Dermis microvascular lymphatic vessel endothelial cell (primary cell): ENCODE results near the gene KIAA0753. TPM values are rescaled to one million over a fixed set of nuclear protein-coding genes. Genes with fewer than 3 reads are reported as not detected.

Experiments used
- DNase-seq, 2 donors: peaks; one replicate each; pipeline versions ENCODE4 v3.0.0 to v3.0.0-alpha.2; 2010; ENCODE audit warnings: low read depth in 2 of 2
- total RNA-seq: library from RNA; depleted of rRNA; stranded (reverse); fragments of >200 nt; gene quantifications from 2 replicates; pipeline ENCODE4 v1.2.1, GENCODE V29; 2014

Gene KIAA0753
- 7.2 and 8.2 TPM in 2 replicates for total RNA-seq

GRCh38 chr17:6640536-6641246 lies at the start of gene KIAA0753, which contains the start of gene TXNDC17:
TSS of gene KIAA0753 (minus strand) at chr17:6640711. CDS start at chr17:6635103, 5,608 bp downstream.
TSS of gene TXNDC17 (plus strand) at chr17:6641060. CDS start at chr17:6641083, 23 bp downstream.
- DNase-seq: peak; percentile 83 to 91

GRCh38 chr17:6688944-6689343 lies 48.4 kb upstream of the KIAA0753 start:
- no peak for DNase-seq

- no peak for DNase-seq
Measured at GRCh38 chr17:6686026-6686425, 45.5 kb upstream of the KIAA0753 start.

- no peak for DNase-seq
Measured at GRCh38 chr17:6684881-6685767, 44.6 kb upstream of the KIAA0753 start.

- no peak for DNase-seq
Measured at GRCh38 chr17:6684460-6684783, 43.9 kb upstream of the KIAA0753 start.

GRCh38 chr17:6683730-6684459 lies 43.4 kb upstream of the KIAA0753 start:
- no peak for DNase-seq

GRCh38 chr17:6683081-6683684 lies 42.7 kb upstream of the KIAA0753 start:
- no peak for DNase-seq

GRCh38 chr17:6682339-6682738 lies 41.8 kb upstream of the KIAA0753 start:
- no peak for DNase-seq

GRCh38 chr17:6681671-6682070 lies 41.2 kb upstream of the KIAA0753 start:
- no peak for DNase-seq

- no peak for DNase-seq
Measured at GRCh38 chr17:6681176-6681575, 40.7 kb upstream of the KIAA0753 start.

GRCh38 chr17:6679241-6679640 lies 38.7 kb upstream of the KIAA0753 start:
- no peak for DNase-seq

GRCh38 chr17:6677946-6678345 lies 37.4 kb upstream of the KIAA0753 start:
- DNase-seq: no peak

- DNase-seq: no peak
Measured at GRCh38 chr17:6677158-6677831, 36.8 kb upstream of the KIAA0753 start.

GRCh38 chr17:6676802-6677157 lies 36.3 kb upstream of the KIAA0753 start:
- no peak for DNase-seq

GRCh38 chr17:6675201-6675825 lies 34.8 kb upstream of the KIAA0753 start:
- DNase-seq: no peak

- no peak for DNase-seq
Measured at GRCh38 chr17:6674586-6674985, 34.1 kb upstream of the KIAA0753 start.

GRCh38 chr17:6671431-6671830 lies 30.9 kb upstream of the KIAA0753 start:
- DNase-seq: no peak

GRCh38 chr17:6670999-6671398 lies 30.5 kb upstream of the KIAA0753 start:
- DNase-seq: no peak

- DNase-seq: no peak
Measured at GRCh38 chr17:6670571-6670970, 30.1 kb upstream of the KIAA0753 start.

GRCh38 chr17:6669479-6670212 lies 29.1 kb upstream of the KIAA0753 start:
- DNase-seq: no peak
